MM.1S (cell line): ENCODE data around the gene MYO1E.

Experiments used
- DNase-seq: peaks from one replicate; pipeline ENCODE4 v3.0.0-alpha.2; 2015
- H2AFZ ChIP-seq: fragments of 300-600 bp; sonication (generic); 2 replicates; pipeline ENCODE4 v1.6.0; 2016; ENCODE audit warnings: antibody characterized with exemption, low read length
- H3F3A ChIP-seq: fragments of 300-600 bp; sonication (generic); 2 replicates; pipeline ENCODE4 v1.6.1; 2016; ENCODE audit warnings: mild to moderate bottlenecking, antibody characterized with exemption, low read length, moderate library complexity, mixed read lengths; ENCODE audit not compliant: insufficient read depth
- H3K27ac ChIP-seq: fragments of 300-600 bp; sonication (generic); 2 replicates; pipeline ENCODE4 v1.5.1; 2016; ENCODE audit warnings: mild to moderate bottlenecking, low read length
- H3K27me3 ChIP-seq: fragments of 300-600 bp; sonication (generic); replicated peaks from 2 replicates; pipeline ENCODE4 v1.6.0; 2016; ENCODE audit warnings: low read length; ENCODE audit not compliant: insufficient read depth
- H3K36me3 ChIP-seq: fragments of 300-600 bp; sonication (generic); replicated peaks from 2 replicates; pipeline ENCODE4 v1.6.1; 2016; ENCODE audit warnings: mild to moderate bottlenecking, low read length, mixed read lengths; ENCODE audit not compliant: insufficient read depth
- H3K4me1 ChIP-seq: fragments of 300-600 bp; sonication (generic); 2 replicates; pipeline ENCODE4 v1.6.1; 2016; ENCODE audit warnings: low read length, mixed read lengths
- H3K4me2 ChIP-seq: fragments of 300-600 bp; sonication (generic); 2 replicates; pipeline ENCODE4 v1.6.0; 2016; ENCODE audit warnings: low read depth, low read length
- H3K4me3 ChIP-seq: fragments of 300-600 bp; sonication (generic); 2 replicates; pipeline ENCODE4 v1.5.1; 2016; ENCODE audit warnings: low read length, mixed read lengths
- H3K79me2 ChIP-seq: fragments of 300-600 bp; sonication (generic); 2 replicates; pipeline ENCODE4 v1.6.1; 2016; ENCODE audit warnings: mixed run types, low read length, mixed read lengths
- H3K9ac ChIP-seq: fragments of 300-600 bp; sonication (generic); 2 replicates; pipeline ENCODE4 v1.6.1; 2016; ENCODE audit warnings: low read length, mixed read lengths
- H3K9me2 ChIP-seq: fragments of 300-600 bp; sonication (generic); replicated peaks from 2 replicates; pipeline ENCODE4 v1.6.1; 2016; ENCODE audit warnings: mild to moderate bottlenecking, low read length, mixed read lengths; ENCODE audit not compliant: insufficient read depth
- H3K9me3 ChIP-seq: fragments of 300-600 bp; sonication (generic); replicated peaks from 2 replicates; pipeline ENCODE4 v1.6.1; 2016; ENCODE audit warnings: mild to moderate bottlenecking, low read length, mixed read lengths; ENCODE audit not compliant: insufficient read depth
- H4K20me1 ChIP-seq: fragments of 300-600 bp; sonication (generic); 2 replicates; pipeline ENCODE4 v1.6.1; 2016; ENCODE audit warnings: mild to moderate bottlenecking, low read length, moderate library complexity, mixed read lengths; ENCODE audit not compliant: insufficient read depth
- CTCF ChIP-seq: fragments of 300-600 bp; sonication (generic); IDR thresholded peaks from 2 replicates; pipeline ENCODE4 v1.5.1; 2016; ENCODE audit warnings: antibody characterized with exemption, low read length, mixed read lengths
- EZH2 ChIP-seq: fragments of 300-600 bp; sonication (generic); optimal IDR thresholded peaks from 2 replicates; pipeline ENCODE3; 2017; ENCODE audit warnings: low read depth, mild to moderate bottlenecking, antibody characterized with exemption, low read length, mixed read lengths
- EZH2phosphoT487 ChIP-seq: fragments of 300-600 bp; sonication (generic); IDR thresholded peaks from 2 replicates; pipeline ENCODE4 v1.6.1; 2018; ENCODE audit warnings: antibody characterized with exemption, low read length

MYO1E gene

GRCh38 chr15:59334076-59334415 is 38.6 kb downstream of the MYO1E start:
- DNase-seq, result no peak
- Histone ChIP-seq H3K36me3 (no peaks in the 10 kb centered on the region), H3K4me3 (no peak overlapping the region), H3K27ac (no peak overlapping the region), H2AFZ (no peak overlapping the region), H3K4me1 (no peaks in the 10 kb centered on the region), H3K9me2 (no peaks in the 10 kb centered on the region), H3K9ac (no peak overlapping the region), H4K20me1 (no peaks in the 10 kb centered on the region), H3K4me2 (no peak overlapping the region), H3K27me3 (no peaks in the 10 kb centered on the region), H3K79me2 (no peaks in the 10 kb centered on the region), H3K9me3 (no peaks in the 10 kb centered on the region), H3F3A (no peaks in the 10 kb centered on the region)
- TF ChIP-seq EZH2phosphoT487, result no peak
- no peak for TF ChIP-seq CTCF
- no peak for TF ChIP-seq EZH2

GRCh38 chr15:59333401-59334075 is 39.1 kb downstream of the MYO1E start:
- no peaks in the 10 kb centered on the region for H3K36me3 ChIP-seq
- no peak overlapping the region for H3K4me2 ChIP-seq
- no peaks in the 10 kb centered on the region for H3F3A ChIP-seq
- no peak for DNase-seq
- no peaks in the 10 kb centered on the region for H3K4me1 ChIP-seq
- no peaks in the 10 kb centered on the region for H3K79me2 ChIP-seq
- H4K20me1 ChIP-seq, result no peaks in the 10 kb centered on the region
- H3K27me3 ChIP-seq, result no peaks in the 10 kb centered on the region
- H3K9me3 ChIP-seq, result no peaks in the 10 kb centered on the region
- H3K9ac ChIP-seq, result no peak overlapping the region
- no peak overlapping the region for H3K4me3 ChIP-seq
- no peak overlapping the region for H2AFZ ChIP-seq
- TF ChIP-seq CTCF (no peak), EZH2phosphoT487 (no peak), EZH2 (no peak)
- no peak overlapping the region for H3K27ac ChIP-seq
- H3K9me2 ChIP-seq, result no peaks in the 10 kb centered on the region

- Histone ChIP-seq H3K4me3 (no peak overlapping the region), H3K9me2 (no peaks in the 10 kb centered on the region), H2AFZ (no peak overlapping the region), H3K9me3 (no peaks in the 10 kb centered on the region), H3F3A (no peaks in the 10 kb centered on the region), H4K20me1 (no peaks in the 10 kb centered on the region), H3K27me3 (no peaks in the 10 kb centered on the region), H3K9ac (no peak overlapping the region), H3K4me1 (no peaks in the 10 kb centered on the region), H3K4me2 (no peak overlapping the region), H3K36me3 (no peaks in the 10 kb centered on the region), H3K79me2 (no peaks in the 10 kb centered on the region), H3K27ac (no peak overlapping the region)
- DNase-seq, result no peak
- TF ChIP-seq EZH2phosphoT487, result no peak
- no peak for TF ChIP-seq CTCF
- no peak for TF ChIP-seq EZH2
Measured at GRCh38 chr15:59332009-59332408, 40.7 kb downstream of the MYO1E start.
